HepG2 (cell line): ENCODE measurements around the gene RFC2. TPM values are rescaled to one million over a fixed set of nuclear protein-coding genes. Genes with fewer than 3 reads are reported as not detected.

Experiments used
- ATAC-seq: fragments of 200-7000 bp; cut with Tn5 transposase; 3 replicates; pipeline ENCODE4 v1.9.1; 2020; ENCODE audit warnings: mild to moderate bottlenecking, moderate library complexity
- BruUV-seq: library from RNA; stranded (reverse); fragments of 400-500 nt; replicated peaks from 2 replicates; lab custom pipeline; 2021; lab: Mats Ljungman, UMichigan
- CTCF ChIA-PET: fragments of 300-600 bp; formaldehyde crosslinking; extraction: SDS; loops from one replicate; lab custom pipeline; 2021; ENCODE audit warnings: low total read pairs, inconsistent platforms, low intra/inter-chr PET ratio; lab: Yijun Ruan, JAX
- POLR2A ChIA-PET: fragments of 350-600 bp; sonication (Branson Sonifier 250); formaldehyde crosslinking; loops from one replicate; lab custom pipeline; 2020; ENCODE audit warnings: antibody characterized with exemption, inconsistent platforms; lab: Yijun Ruan, JAX
- DNase-seq: peaks from one replicate; pipeline ENCODE4 v3.0.0-alpha.2; 2015; ENCODE audit warnings: low spot score
- FAIRE-seq: peaks from 3 replicates; lab custom pipeline; 2011; peaks lifted over from hg19 to GRCh38; lab: Jason Lieb, UNC
- H2AFZ ChIP-seq: one replicate; pipeline ENCODE4 v1.6.1; 2011; ENCODE audit warnings: low read length, inconsistent platforms
- H3K27ac ChIP-seq: fragments of 300-600 bp; 3 replicates; pipeline ENCODE4 v1.8.0; 2011; ENCODE audit warnings: mixed run types, mild to moderate bottlenecking, mixed read lengths, low read length, inconsistent platforms; ENCODE audit not compliant: insufficient read depth; ENCODE audit errors: extremely low read length
- H3K27me3 ChIP-seq, 2 experiments: fragments of 200-600 bp in 1 of 2; 2 replicates in 1 of 2; 3 replicates in 1 of 2; pipeline versions ENCODE4 v1.6.0 to v1.8.0; 2011; ENCODE audit warnings: low read length in 2 of 2, mild to moderate bottlenecking in 2 of 2, moderate library complexity in 2 of 2, inconsistent platforms in 1 of 2; ENCODE audit not compliant: insufficient read depth in 2 of 2, control insufficient read depth in 1 of 2
- H3K36me3 ChIP-seq, 2 experiments: fragments of 200-600 bp in 1 of 2; replicated peaks in 1 of 2; 2 replicates in 1 of 2; 3 replicates in 1 of 2; pipeline versions ENCODE4 v1.5.1 to v1.8.0; 2011; ENCODE audit warnings: low read length in 2 of 2, inconsistent platforms in 1 of 2; ENCODE audit not compliant: insufficient read depth in 2 of 2, control insufficient read depth in 1 of 2
- H3K4me1 ChIP-seq: 2 replicates; pipeline ENCODE4 v1.5.1; 2012; ENCODE audit warnings: low read length, inconsistent platforms; ENCODE audit not compliant: insufficient read depth
- H3K4me2 ChIP-seq: 2 replicates; pipeline ENCODE4 v1.6.0; 2011; ENCODE audit warnings: low read depth, low read length, inconsistent platforms
- H3K4me3 ChIP-seq, 3 experiments: fragments of 200-600 bp in 1 of 3; sonication (generic), shearing (Covaris generic) in 1 of 3; replicated peaks in 1 of 3; 2 replicates each; pipeline ENCODE4 v1.5.1; 2011 to 2016; ENCODE audit warnings: low read length in 3 of 3, inconsistent platforms in 2 of 3, low read depth in 2 of 3, mild to moderate bottlenecking in 2 of 3, control low read depth in 1 of 3, mixed read lengths in 1 of 3; ENCODE audit not compliant: insufficient read depth in 1 of 3
- H3K79me2 ChIP-seq: one replicate; pipeline ENCODE4 v1.6.1; 2011; ENCODE audit warnings: low read length, inconsistent platforms; ENCODE audit not compliant: insufficient read depth
- H3K9ac ChIP-seq: 2 replicates; pipeline ENCODE4 v1.6.0; 2011; ENCODE audit warnings: mild to moderate bottlenecking, low read depth, low read length, inconsistent platforms; ENCODE audit not compliant: insufficient read depth
- H3K9me3 ChIP-seq: 2 replicates; pipeline ENCODE4 v1.5.1; 2012; ENCODE audit warnings: mild to moderate bottlenecking, low read length
- H4K20me1 ChIP-seq: 2 replicates; pipeline ENCODE4 v1.6.0; 2011; ENCODE audit warnings: inconsistent platforms, mild to moderate bottlenecking, low read length, moderate library complexity; ENCODE audit not compliant: insufficient read depth
- KMT2B ChIP-seq: IDR thresholded peaks from 2 replicates; pipeline ENCODE4 v1.6.1; 2016; ENCODE audit warnings: missing genetic modification reagents, missing compliant biosample characterization
- MATR3 ChIP-seq: sonication (generic); formaldehyde crosslinking; IDR thresholded peaks from 2 replicates; pipeline ENCODE4 v1.4.0; 2020; ENCODE audit warnings: missing genetic modification reagents
- NKX3-1 ChIP-seq: sonication (generic); formaldehyde crosslinking; IDR thresholded peaks from 2 replicates; pipeline ENCODE4 v1.5.0; 2020; ENCODE audit warnings: missing genetic modification reagents
- NONO ChIP-seq, 2 experiments: fragments of 450-650 bp in 1 of 2; sonication (generic) in 1 of 2; formaldehyde crosslinking in 1 of 2; IDR thresholded peaks in 1 of 2; conservative IDR thresholded peaks in 1 of 2; 2 replicates each; pipeline versions ENCODE4 v1.6.1 to v1.8.0; 2017 to 2022; ENCODE audit warnings: mild to moderate bottlenecking in 1 of 2, missing genetic modification reagents in 1 of 2, moderate library complexity in 1 of 2
- RARG ChIP-seq: sonication (generic); formaldehyde crosslinking; IDR thresholded peaks from 2 replicates; pipeline ENCODE4 v1.4.0; 2020; ENCODE audit warnings: low read depth, mild to moderate bottlenecking, missing genetic modification reagents
- XBP1 ChIP-seq: sonication (generic); formaldehyde crosslinking; IDR thresholded peaks from 2 replicates; pipeline ENCODE4 v1.5.0; 2020; ENCODE audit warnings: missing genetic modification reagents
- ZNF124 ChIP-seq: sonication (generic); formaldehyde crosslinking; IDR thresholded peaks from 2 replicates; pipeline ENCODE4 v1.4.0; 2020; ENCODE audit warnings: missing genetic modification reagents
- ZNF136 ChIP-seq: sonication (generic); formaldehyde crosslinking; IDR thresholded peaks from 2 replicates; pipeline ENCODE4 v1.8.1; 2022; ENCODE audit warnings: low read depth, mild to moderate bottlenecking, moderate library complexity, missing genetic modification reagents
- ZNF253 ChIP-seq: sonication (generic); formaldehyde crosslinking; IDR thresholded peaks from 2 replicates; pipeline ENCODE4 v1.8.0; 2022; ENCODE audit warnings: mild to moderate bottlenecking, missing genetic modification reagents, borderline replicate concordance
- ZNF891 ChIP-seq: sonication (generic); formaldehyde crosslinking; IDR thresholded peaks from 2 replicates; pipeline ENCODE4 v1.5.0; 2020; ENCODE audit warnings: mild to moderate bottlenecking, missing genetic modification reagents
- WGBS: methylation state at CpG from one replicate; pipeline ENCODE4 v1.1.6; 2017; ENCODE audit warnings: low lambda C conversion rate; 5-methylcytosine and 5-hydroxymethylcytosine counted together
- in situ Hi-C: cut with HindIII; loops from 2 replicates; pipeline ENCODE4 v1.10.0; 2017; ENCODE audit warnings: low pct_unique_long_range_greater_than_20kb; ENCODE audit not compliant: extremely low pct_ligation_motif_present
- intact Hi-C: fragments of 100-400 bp; cut with micrococcal nuclease; formaldehyde crosslinking; loops from one replicate; pipeline ENCODE4 v1.10.0; 2022; ENCODE audit not compliant: unreplicated experiment
- polyA plus RNA-seq, 8 experiments: library from polyadenylated mRNA; depleted of rRNA in 3 of 8; stranded (reverse) in 7 of 8; unstranded in 1 of 8; fragments of >200 nt; fragmentation: Illumina TruSeq in 4 of 8; extraction: Trizol in 4 of 8; gene quantifications; 2 replicates each; pipeline versions ENCODE4 v1.2.1 to v1.2.3, GENCODE V29; 2011 to 2016; ENCODE audit warnings: low read depth in 4 of 8, missing spikeins in 1 of 8, mixed read lengths in 1 of 8; ENCODE audit not compliant: insufficient read depth in 1 of 8
- total RNA-seq, 5 experiments: library from RNA; depleted of rRNA; stranded (reverse); fragments of >200 nt; fragmentation: Illumina TruSeq; extraction: Trizol; gene quantifications; 2 replicates each; pipeline ENCODE4 v1.2.3, GENCODE V29; 2016; ENCODE audit warnings: low read depth in 1 of 5
- TF ChIP-seq, protein P1 (sequence below): sonication (generic); formaldehyde crosslinking; IDR thresholded peaks from 2 replicates; pipeline ENCODE4 v1.5.0; 2020; ENCODE audit warnings: missing genetic modification reagents
- TF ChIP-seq, protein P2 (sequence below): sonication (generic); formaldehyde crosslinking; IDR thresholded peaks from 2 replicates; pipeline ENCODE4 v1.4.0; 2020; ENCODE audit warnings: mild to moderate bottlenecking, missing genetic modification reagents
- TF ChIP-seq, protein P3 (sequence below): sonication (generic); formaldehyde crosslinking; IDR thresholded peaks from 2 replicates; pipeline ENCODE4 v1.8.0; 2022; ENCODE audit warnings: missing genetic modification reagents, mild to moderate bottlenecking, inconsistent platforms, borderline replicate concordance

The RFC2 gene
- total and polyA plus RNA-seq, 2 of the 13 experiments (the other 11 are each of a cell fraction or from before 2014, with no cell fraction given), result 14.6 to 43.5 TPM

DNA sequence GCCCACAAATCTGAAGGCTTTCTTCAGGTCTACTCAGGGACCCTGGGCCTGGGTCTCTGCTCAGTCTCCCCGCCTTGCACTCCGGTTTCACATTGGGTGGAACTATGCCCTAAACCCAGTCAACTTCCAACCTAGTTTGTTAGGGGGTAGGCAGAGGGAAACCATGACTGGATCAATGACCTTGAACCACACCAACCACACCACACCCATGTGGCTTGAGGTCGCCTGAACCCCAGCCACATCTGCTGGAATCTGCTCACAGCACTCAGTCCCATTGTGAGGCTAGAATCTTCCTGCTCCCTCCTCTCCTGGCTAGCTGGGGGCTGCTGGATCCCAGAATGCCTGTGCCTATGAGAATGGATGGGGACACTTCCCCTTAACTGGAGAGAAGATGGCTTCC lies 17.9 kb downstream of the RFC2 start:
- BruUV-seq, result no TSS peak
- H4K20me1 ChIP-seq, result no peaks in the 10 kb centered on the region
- no peaks in the 10 kb centered on the region for H3K79me2 ChIP-seq
- H3K4me1 ChIP-seq, result peaks cover 9% of the 10 kb centered on the region
- intact Hi-C loops (no loop called here), in situ Hi-C loops (no loop called here)
- no peaks in the 10 kb centered on the region for H3K27me3 ChIP-seq
- FAIRE-seq (no peak), ATAC-seq (no peak), DNase-seq (no peak)
- POLR2A ChIA-PET, result no interaction called here
- WGBS, result 89% methylated on average over 3 of the region's 3 CpGs
- CTCF ChIA-PET, result no interaction called here
- peaks cover 24 to 70% of the 10 kb centered on the region in 2 experiments; a peak in 4 of 5 replicates for H3K36me3 ChIP-seq
- TF ChIP-seq KMT2B (CRISPR knock-in tag) (no peak), NKX3-1 (no peak), ZNF136 (CRISPR knock-in tag) (no peak), ZNF891 (CRISPR knock-in tag) (no peak)
- TF ChIP-seq, protein P1, sequence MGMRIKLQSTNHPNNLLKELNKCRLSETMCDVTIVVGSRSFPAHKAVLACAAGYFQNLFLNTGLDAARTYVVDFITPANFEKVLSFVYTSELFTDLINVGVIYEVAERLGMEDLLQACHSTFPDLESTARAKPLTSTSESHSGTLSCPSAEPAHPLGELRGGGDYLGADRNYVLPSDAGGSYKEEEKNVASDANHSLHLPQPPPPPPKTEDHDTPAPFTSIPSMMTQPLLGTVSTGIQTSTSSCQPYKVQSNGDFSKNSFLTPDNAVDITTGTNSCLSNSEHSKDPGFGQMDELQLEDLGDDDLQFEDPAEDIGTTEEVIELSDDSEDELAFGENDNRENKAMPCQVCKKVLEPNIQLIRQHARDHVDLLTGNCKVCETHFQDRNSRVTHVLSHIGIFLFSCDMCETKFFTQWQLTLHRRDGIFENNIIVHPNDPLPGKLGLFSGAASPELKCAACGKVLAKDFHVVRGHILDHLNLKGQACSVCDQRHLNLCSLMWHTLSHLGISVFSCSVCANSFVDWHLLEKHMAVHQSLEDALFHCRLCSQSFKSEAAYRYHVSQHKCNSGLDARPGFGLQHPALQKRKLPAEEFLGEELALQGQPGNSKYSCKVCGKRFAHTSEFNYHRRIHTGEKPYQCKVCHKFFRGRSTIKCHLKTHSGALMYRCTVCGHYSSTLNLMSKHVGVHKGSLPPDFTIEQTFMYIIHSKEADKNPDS (CRISPR knock-in tag), result no peak
- H2AFZ ChIP-seq, result no peak overlapping the region
- no peak overlapping the region for H3K9ac ChIP-seq
- H3K4me3 ChIP-seq, result no peak overlapping the region
- H3K9me3 ChIP-seq, result no peaks in the 10 kb centered on the region
- no peak overlapping the region for H3K4me2 ChIP-seq
- no peak overlapping the region for H3K27ac ChIP-seq

DNA sequence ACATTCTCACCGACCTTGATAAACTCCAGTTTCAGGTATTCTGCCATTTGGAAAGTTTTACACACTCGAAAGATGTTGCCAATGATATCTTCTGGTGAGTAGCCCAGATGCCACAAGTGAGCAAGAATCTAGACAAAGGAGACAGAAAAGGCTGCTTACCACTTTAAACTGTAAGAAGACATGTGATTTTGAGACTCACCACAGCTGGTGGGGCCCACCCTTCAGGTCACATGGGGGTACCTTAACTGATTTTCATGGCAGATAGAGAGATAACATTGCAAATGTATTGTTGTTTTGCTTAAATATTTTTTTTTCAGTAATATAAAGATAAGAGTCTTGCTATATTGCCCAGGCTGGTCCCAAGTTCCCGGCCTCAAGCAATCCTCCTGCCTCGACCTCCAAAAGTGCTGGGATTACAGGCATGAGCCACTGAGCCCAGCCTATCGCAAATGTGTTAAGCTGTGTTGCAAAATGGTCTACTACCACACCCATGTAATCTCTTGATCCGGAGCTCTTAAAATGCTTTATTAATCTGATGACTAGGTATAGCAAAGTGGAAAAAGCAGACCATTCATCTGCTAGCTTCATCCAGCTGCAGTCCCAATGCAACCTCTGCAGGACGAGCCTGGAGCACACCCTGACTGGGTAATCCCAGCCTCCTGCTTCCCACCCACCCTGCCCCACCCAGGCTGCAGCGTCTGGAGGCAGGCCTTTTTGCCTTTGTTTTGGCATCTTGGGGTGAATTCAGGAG lies 18.5 kb downstream of the RFC2 start:
- FAIRE-seq (no peak), DNase-seq (no peak), ATAC-seq (no peak)
- no peaks in the 10 kb centered on the region for H4K20me1 ChIP-seq
- H3K79me2 ChIP-seq, result no peaks in the 10 kb centered on the region
- H3K4me2 ChIP-seq, result no peak overlapping the region
- H3K4me3 ChIP-seq, result no peak overlapping the region
- ChIA-PET CTCF (no interaction called here), POLR2A (no interaction called here)
- peaks cover 25 to 65% of the 10 kb centered on the region in 2 experiments; a peak in 4 of 5 replicates for H3K36me3 ChIP-seq
- WGBS, result 92% methylated on average over 7 of the region's 8 CpGs
- peaks cover 4% of the 10 kb centered on the region for H3K4me1 ChIP-seq
- intact Hi-C loops, result no loop called here
- H3K27me3 ChIP-seq, result no peaks in the 10 kb centered on the region
- no peaks in the 10 kb centered on the region for H3K9me3 ChIP-seq
- no peak overlapping the region for H3K27ac ChIP-seq
- BruUV-seq, result no TSS peak
- no peak overlapping the region for H3K9ac ChIP-seq
- TF ChIP-seq, protein P2, sequence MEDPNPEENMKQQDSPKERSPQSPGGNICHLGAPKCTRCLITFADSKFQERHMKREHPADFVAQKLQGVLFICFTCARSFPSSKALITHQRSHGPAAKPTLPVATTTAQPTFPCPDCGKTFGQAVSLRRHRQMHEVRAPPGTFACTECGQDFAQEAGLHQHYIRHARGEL, result no peak
- TF ChIP-seq XBP1 (CRISPR knock-in tag) (no peak), NONO (IDR thresholded peaks at IDR 0.05) (no peak), NONO (CRISPR knock-in tag; conservative IDR thresholded peaks at IDR 0.05) (no peak), ZNF124 (CRISPR knock-in tag) (no peak), ZNF253 (CRISPR knock-in tag) (no peak), RARG (no peak), MATR3 (CRISPR knock-in tag) (no peak)
- TF ChIP-seq, protein P3, sequence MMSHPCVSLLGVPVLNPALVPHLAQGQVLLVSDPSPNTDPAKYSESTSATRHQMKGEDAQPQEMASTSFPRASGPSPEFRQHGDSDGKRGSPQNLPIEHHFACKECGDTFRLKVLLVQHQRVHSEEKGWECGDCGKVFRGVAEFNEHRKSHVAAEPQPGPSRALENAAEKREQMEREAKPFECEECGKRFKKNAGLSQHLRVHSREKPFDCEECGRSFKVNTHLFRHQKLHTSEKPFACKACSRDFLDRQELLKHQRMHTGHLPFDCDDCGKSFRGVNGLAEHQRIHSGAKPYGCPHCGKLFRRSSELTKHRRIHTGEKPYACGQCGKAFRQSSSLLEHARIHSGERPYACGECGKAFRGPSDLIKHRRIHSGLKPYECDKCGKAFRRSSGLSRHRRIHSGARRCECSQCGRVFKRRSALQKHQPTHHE (CRISPR knock-in tag), result no peak
- TF ChIP-seq, all 625 proteins: peak for 0
- in situ Hi-C loops, result no loop called here
- no peak overlapping the region for H2AFZ ChIP-seq
